ENCODE data around the gene GALNT18. TPM values are rescaled to one million over a fixed set of nuclear protein-coding genes. Genes with fewer than 3 reads are reported as not detected.
A peak's percentile ranks its signal among the peaks of the same experiment; 100 is the strongest.

GALNT18 gene
- total and polyA plus RNA-seq, 4 donors = 17.7 to 109 (median 63.7) TPM

GRCh38 chr11:11279956-11280689 is 341.7 kb downstream of the GALNT18 start:
- DNase-seq = peak; percentile 72 to 85 (median 73)
- H3K36me3 ChIP-seq (ENCODE audit: control insufficient read depth in 4 of 4, insufficient read depth in 4 of 4, low read length in 4 of 4) = no peaks in the 10 kb centered on the region
- H3K9ac ChIP-seq (ENCODE audit: insufficient read depth in 1 of 2, low read length in 2 of 2) = no peak overlapping the region
- no peak for TF ChIP-seq CTCF (IDR thresholded peaks at IDR 0.05; ENCODE audit: control extremely low read depth, extremely low read depth)
- no peaks in the 10 kb centered on the region for H3K9me3 ChIP-seq (ENCODE audit: control insufficient read depth in 4 of 4, insufficient read depth in 3 of 4, low read length in 3 of 4)
- peaks cover 0 to 21% (median 14%) of the 10 kb centered on the region in 5 donors for H3K4me1 ChIP-seq (ENCODE audit: control insufficient read depth in 5 of 5, insufficient read depth in 5 of 5, low read length in 5 of 5)
- no peaks in the 10 kb centered on the region for H3K27me3 ChIP-seq (ENCODE audit: control insufficient read depth in 3 of 3, insufficient read depth in 3 of 3, low read length in 2 of 3)
- H3K27ac ChIP-seq (ENCODE audit: low read depth in 1 of 2, low read length in 1 of 2) = peak overlapping the region in 1 of 2 donors; percentile 65
- WGBS, 2 donors = 50 to 51% methylated on average over 11 of the region's 11 CpGs
- ATAC-seq (ENCODE audit: insufficient read depth, low FRiP score) = no peak
- H3K4me3 ChIP-seq = no peak overlapping the region

GRCh38 chr11:11272254-11272653 is 349.6 kb downstream of the GALNT18 start:
- TF ChIP-seq CTCF (IDR thresholded peaks at IDR 0.05; ENCODE audit: control extremely low read depth, extremely low read depth) = no peak
- Histone ChIP-seq H3K27me3 (ENCODE audit: control insufficient read depth in 3 of 3, insufficient read depth in 3 of 3, low read length in 2 of 3) (no peaks in the 10 kb centered on the region), H3K9ac (ENCODE audit: insufficient read depth in 1 of 2, low read length in 2 of 2) (no peak overlapping the region), H3K4me3 (no peak overlapping the region), H3K36me3 (ENCODE audit: control insufficient read depth in 4 of 4, insufficient read depth in 4 of 4, low read length in 4 of 4) (peaks cover 0 to 15% (median 0%) of the 10 kb centered on the region in 4 donors), H3K4me1 (ENCODE audit: control insufficient read depth in 5 of 5, insufficient read depth in 5 of 5, low read length in 5 of 5) (no peaks in the 10 kb centered on the region), H3K9me3 (ENCODE audit: control insufficient read depth in 4 of 4, insufficient read depth in 3 of 4, low read length in 3 of 4) (no peaks in the 10 kb centered on the region), H3K27ac (ENCODE audit: low read depth in 1 of 2, low read length in 1 of 2) (no peak overlapping the region)
- WGBS, 2 donors = 91 to 96% methylated on average over 1 of the region's 1 CpG
- no peak for ATAC-seq (ENCODE audit: insufficient read depth, low FRiP score)
- no peak for DNase-seq

- no peaks in the 10 kb centered on the region for H3K4me1 ChIP-seq (ENCODE audit: control insufficient read depth in 5 of 5, insufficient read depth in 5 of 5, low read length in 5 of 5)
- peaks cover 0 to 15% (median 0%) of the 10 kb centered on the region in 4 donors for H3K36me3 ChIP-seq (ENCODE audit: control insufficient read depth in 4 of 4, insufficient read depth in 4 of 4, low read length in 4 of 4)
- 91 to 96% methylated on average over 6 of the region's 6 CpGs for WGBS, 2 donors
- no peaks in the 10 kb centered on the region for H3K27me3 ChIP-seq (ENCODE audit: control insufficient read depth in 3 of 3, insufficient read depth in 3 of 3, low read length in 2 of 3)
- H3K9me3 ChIP-seq (ENCODE audit: control insufficient read depth in 4 of 4, insufficient read depth in 3 of 4, low read length in 3 of 4) = no peaks in the 10 kb centered on the region
- no peak for TF ChIP-seq CTCF (IDR thresholded peaks at IDR 0.05; ENCODE audit: control extremely low read depth, extremely low read depth)
- H3K4me3 ChIP-seq = no peak overlapping the region
- no peak overlapping the region for H3K27ac ChIP-seq (ENCODE audit: low read depth in 1 of 2, low read length in 1 of 2)
- H3K9ac ChIP-seq (ENCODE audit: insufficient read depth in 1 of 2, low read length in 2 of 2) = no peak overlapping the region
- no peak for ATAC-seq (ENCODE audit: insufficient read depth, low FRiP score)
- no peak for DNase-seq
These were observed 351.5 kb downstream of the GALNT18 start for GRCh38 chr11:11270236-11270775.
